Natural killer cell treated with Interleukin-12 subunit alpha and Interleukin-12 subunit beta and Interleukin-15 and Interleukin-18, amount 100 ng/mL, for 72 hours (primary cell): ENCODE results near the gene BCO1. TPM values are rescaled to one million over a fixed set of nuclear protein-coding genes. Genes with fewer than 3 reads are reported as not detected.

Experiments
- ATAC-seq, 2 donors: fragments of 150-1000 bp; cut with Tn5 transposase in 1 of 2; sonication (Bioruptor Pico), chemical (Tn5 transposase) in 1 of 2; 2 replicates each; pipeline ENCODE4 v1.10.0; 2021
- DNase-seq: peaks from one replicate; pipeline ENCODE4 v3.0.0; 2022; ENCODE audit warnings: low spot score
- H3K27ac Mint-ChIP-seq, 2 donors: 1 replicate in 1 of 2; 2 replicates in 1 of 2; pipeline ENCODE4 v1.8.0; 2022; ENCODE audit warnings: mixed read lengths in 2 of 2, mild to moderate bottlenecking in 1 of 2, moderate library complexity in 1 of 2
- H3K27me3 Mint-ChIP-seq, 2 donors: 1 replicate in 1 of 2; 2 replicates in 1 of 2; pipeline ENCODE4 v1.8.0; 2022; ENCODE audit warnings: mixed read lengths in 2 of 2
- H3K36me3 Mint-ChIP-seq: one replicate; pipeline ENCODE4 v1.8.0; 2022; ENCODE audit warnings: mixed read lengths
- H3K4me1 Mint-ChIP-seq, 2 donors: 1 replicate in 1 of 2; 2 replicates in 1 of 2; pipeline ENCODE4 v1.8.0; 2022; ENCODE audit warnings: low read depth in 2 of 2, mixed read lengths in 2 of 2, mild to moderate bottlenecking in 1 of 2
- H3K4me3 Mint-ChIP-seq: one replicate; pipeline ENCODE4 v1.8.0; 2022; ENCODE audit warnings: mixed read lengths
- H3K9me3 Mint-ChIP-seq: 2 replicates; pipeline ENCODE4 v1.8.0; 2022; ENCODE audit warnings: mixed read lengths
- total RNA-seq, 2 donors: library from RNA; stranded (reverse); gene quantifications; one replicate each; pipeline ENCODE4 v1.2.3, GENCODE V29; 2022

BCO1 gene
- total RNA-seq, 2 donors from 2014 or later: not detected

DNA sequence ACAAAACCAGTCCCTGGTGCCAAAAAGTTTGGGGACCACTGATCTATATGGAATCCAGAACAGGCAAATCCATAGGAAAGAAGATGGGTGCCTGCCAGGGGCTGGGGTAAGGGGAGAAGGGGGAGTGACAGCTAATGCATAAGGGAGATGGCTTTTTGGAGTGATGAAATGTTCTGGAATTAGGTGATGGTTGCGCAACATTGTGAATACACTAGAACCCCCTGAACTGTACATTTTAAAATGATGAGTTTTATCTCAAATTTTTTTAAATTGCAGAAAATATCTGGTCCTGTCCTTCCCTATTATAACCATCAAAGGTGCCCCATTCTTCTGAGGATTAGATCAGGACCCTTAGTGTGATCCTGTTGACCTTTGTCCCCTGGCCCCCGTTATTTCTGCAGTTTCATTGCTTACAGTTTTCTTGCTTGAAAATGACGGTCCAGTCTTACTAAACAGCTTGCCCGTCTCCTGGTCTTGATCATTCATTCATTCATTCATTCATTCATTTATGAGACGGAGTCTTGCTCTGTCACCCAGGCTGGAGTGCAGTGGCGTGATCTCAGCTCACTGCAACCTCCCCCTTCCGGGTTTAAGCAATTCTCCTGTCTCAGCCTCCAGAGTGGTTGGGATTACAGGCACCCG lies 4.6 kb downstream of the BCO1 start:
- Mint-ChIP-seq H3K9me3 (no peaks in the 10 kb centered on the region), H3K36me3 (no peaks in the 10 kb centered on the region), H3K4me3 (no peak overlapping the region), H3K27ac (no peak overlapping the region), H3K27me3 (peaks cover 9 to 15% of the 10 kb centered on the region in 2 donors), H3K4me1 (peaks cover 4 to 5% of the 10 kb centered on the region in 2 donors)
- ATAC-seq (no peak), DNase-seq (no peak)

GRCh38 chr16:81243942-81244341 lies 5.5 kb downstream of the BCO1 start:
- H3K36me3 Mint-ChIP-seq: no peaks in the 10 kb centered on the region
- ATAC-seq (no peak), DNase-seq (no peak)
- H3K27me3 Mint-ChIP-seq: peaks cover 4 to 8% of the 10 kb centered on the region in 2 donors
- no peaks in the 10 kb centered on the region for H3K9me3 Mint-ChIP-seq
- H3K4me3 Mint-ChIP-seq: no peak overlapping the region
- no peaks in the 10 kb centered on the region for H3K4me1 Mint-ChIP-seq
- no peak overlapping the region for H3K27ac Mint-ChIP-seq

DNA sequence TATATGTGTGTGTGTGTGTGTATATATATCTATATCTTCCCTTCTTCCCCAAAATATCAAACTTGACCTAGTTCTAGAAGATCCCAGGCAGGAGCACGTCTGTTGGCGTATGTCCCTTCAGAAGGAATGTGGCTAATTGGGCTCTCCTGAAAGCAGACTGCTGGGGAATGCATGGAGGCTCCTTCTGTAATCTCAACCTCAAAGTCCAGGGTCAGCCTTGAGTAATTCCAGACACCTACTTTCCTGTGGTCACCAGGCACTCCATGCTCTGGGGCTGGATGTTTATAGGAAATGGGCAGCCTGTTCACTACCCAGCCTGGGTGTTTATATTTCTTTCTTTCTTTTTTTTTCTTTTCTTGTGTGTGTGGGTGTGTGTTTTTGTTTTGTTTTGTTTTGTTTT lies 13.4 kb downstream of the BCO1 start:
- no peak for DNase-seq
- H3K36me3 Mint-ChIP-seq: no peaks in the 10 kb centered on the region
- H3K27me3 Mint-ChIP-seq: no peaks in the 10 kb centered on the region
- H3K4me3 Mint-ChIP-seq: no peak overlapping the region
- no peak for ATAC-seq
- H3K27ac Mint-ChIP-seq: no peak overlapping the region
- H3K4me1 Mint-ChIP-seq: no peaks in the 10 kb centered on the region
- H3K9me3 Mint-ChIP-seq: no peaks in the 10 kb centered on the region

DNA sequence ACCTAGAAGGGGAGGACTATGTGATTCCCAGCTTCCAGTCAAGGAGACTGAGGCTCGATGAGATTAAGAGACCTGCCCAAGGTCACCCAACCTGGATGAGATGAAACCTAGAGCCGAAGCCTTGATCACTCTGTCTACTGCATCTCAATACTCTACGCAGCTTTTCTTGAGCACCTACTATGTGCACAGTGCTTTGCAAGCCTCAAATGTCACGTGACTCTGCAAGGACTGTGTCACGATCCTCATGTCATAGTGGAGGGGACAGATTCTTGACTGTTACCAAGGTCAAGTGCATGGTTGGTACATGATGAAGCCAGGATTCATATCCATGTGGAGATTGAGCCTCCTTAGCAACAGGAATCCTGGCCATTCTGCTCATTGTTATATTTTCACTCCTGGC lies 14.7 kb downstream of the BCO1 start:
- H3K9me3 Mint-ChIP-seq: no peaks in the 10 kb centered on the region

GRCh38 chr16:81254922-81255526 lies 16.5 kb downstream of the BCO1 start:
- peaks cover 0 to 6% of the 10 kb centered on the region in 2 donors for H3K27me3 Mint-ChIP-seq
- H3K36me3 Mint-ChIP-seq: no peaks in the 10 kb centered on the region
- ATAC-seq: no peak
- no peak overlapping the region for H3K27ac Mint-ChIP-seq
- DNase-seq: no peak
- H3K4me3 Mint-ChIP-seq: no peak overlapping the region
- no peaks in the 10 kb centered on the region for H3K4me1 Mint-ChIP-seq
- no peaks in the 10 kb centered on the region for H3K9me3 Mint-ChIP-seq

More for the DNA sequence above, 14.7 kb downstream of the BCO1 start:
- ATAC-seq: no peak
- H3K4me3 Mint-ChIP-seq: no peak overlapping the region
- H3K36me3 Mint-ChIP-seq: no peaks in the 10 kb centered on the region
- no peak for DNase-seq
- no peaks in the 10 kb centered on the region for H3K27me3 Mint-ChIP-seq
- H3K27ac Mint-ChIP-seq: no peak overlapping the region
- no peaks in the 10 kb centered on the region for H3K4me1 Mint-ChIP-seq

GRCh38 chr16:81259916-81260315 lies 21.4 kb downstream of the BCO1 start:
- peaks cover 4 to 8% of the 10 kb centered on the region in 2 donors for H3K27me3 Mint-ChIP-seq
- no peak overlapping the region for H3K4me3 Mint-ChIP-seq
- ATAC-seq (no peak), DNase-seq (no peak)
- no peak overlapping the region for H3K27ac Mint-ChIP-seq
- H3K9me3 Mint-ChIP-seq: no peaks in the 10 kb centered on the region
- no peaks in the 10 kb centered on the region for H3K36me3 Mint-ChIP-seq
- H3K4me1 Mint-ChIP-seq: no peaks in the 10 kb centered on the region

DNA sequence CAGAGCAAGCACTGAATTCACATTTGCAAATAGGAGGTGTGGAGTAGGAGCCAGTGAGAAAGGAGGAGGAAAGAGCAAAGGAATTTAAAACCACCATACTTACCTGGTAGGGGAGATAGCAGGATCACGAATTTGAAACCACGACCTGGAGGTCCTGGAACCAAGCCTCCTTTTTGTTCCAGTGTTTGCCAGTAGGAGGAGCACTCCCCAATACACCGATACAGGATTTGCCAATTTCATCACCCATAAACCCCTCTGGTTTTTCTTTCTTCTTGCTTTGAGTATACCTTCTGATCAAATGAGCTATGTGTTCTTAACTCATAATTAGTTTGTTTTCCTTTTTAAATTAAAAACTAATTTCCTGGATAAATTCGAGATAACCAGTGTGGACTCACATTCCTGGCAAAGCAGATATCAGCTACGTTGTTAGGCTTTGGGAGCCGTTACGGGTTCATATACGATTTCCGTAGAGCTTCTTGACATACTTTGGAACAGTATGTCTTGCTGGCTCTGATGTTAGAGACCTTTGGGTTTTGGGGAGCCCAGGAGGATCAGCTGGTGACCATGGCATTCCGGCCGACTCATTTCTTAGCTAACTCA lies 22.7 kb downstream of the BCO1 start:
- no peak for ATAC-seq
- Mint-ChIP-seq H3K9me3 (no peaks in the 10 kb centered on the region), H3K4me3 (no peak overlapping the region), H3K36me3 (no peaks in the 10 kb centered on the region), H3K4me1 (no peaks in the 10 kb centered on the region), H3K27ac (no peak overlapping the region), H3K27me3 (peaks cover 13 to 16% of the 10 kb centered on the region in 2 donors)
- no peak for DNase-seq

DNA sequence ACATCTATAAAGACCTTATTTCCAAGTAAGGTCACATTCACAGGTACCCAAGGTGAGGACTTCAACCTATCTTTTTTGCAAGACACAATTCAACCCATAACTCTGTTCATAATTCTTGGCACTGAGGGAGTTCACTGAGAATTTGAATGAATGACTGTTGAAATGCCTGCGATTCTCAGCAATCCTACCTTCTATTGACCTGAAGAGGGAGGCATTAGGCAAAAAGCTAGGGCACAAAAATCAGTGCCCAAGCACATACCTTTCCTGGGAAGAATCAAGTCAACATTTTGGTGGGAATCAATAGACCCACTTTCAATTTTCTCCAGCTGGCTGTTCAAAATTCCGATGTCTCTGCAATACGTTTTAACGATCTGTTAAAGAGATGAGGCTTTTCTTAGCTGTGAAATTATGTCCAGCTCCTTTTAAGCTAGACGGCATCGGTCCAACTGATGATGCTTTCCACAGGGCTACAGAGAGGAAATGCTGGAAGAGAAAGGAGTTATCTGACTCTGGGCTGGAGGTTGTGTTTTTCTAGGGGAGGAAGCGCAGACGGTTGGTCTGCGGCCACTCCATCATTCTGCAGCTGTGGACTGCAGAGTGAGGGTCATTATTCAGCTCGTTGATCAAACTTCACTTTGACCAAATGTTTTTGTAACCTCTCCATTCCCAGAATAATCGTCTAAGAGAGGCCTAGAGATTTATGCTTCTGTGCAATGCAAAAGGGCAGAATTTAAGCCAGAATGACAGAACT lies 25.2 kb downstream of the BCO1 start:
- DNase-seq (no peak), ATAC-seq (no peak)
- Mint-ChIP-seq H3K9me3 (no peaks in the 10 kb centered on the region), H3K27me3 (peaks cover 10 to 16% of the 10 kb centered on the region in 2 donors), H3K36me3 (no peaks in the 10 kb centered on the region), H3K4me3 (no peak overlapping the region), H3K27ac (no peak overlapping the region), H3K4me1 (no peaks in the 10 kb centered on the region)

GRCh38 chr16:81264386-81264785 lies 25.9 kb downstream of the BCO1 start:
- Mint-ChIP-seq H3K4me3 (no peak overlapping the region), H3K4me1 (no peaks in the 10 kb centered on the region), H3K27ac (no peak overlapping the region), H3K27me3 (peaks cover 9 to 16% of the 10 kb centered on the region in 2 donors), H3K36me3 (no peaks in the 10 kb centered on the region), H3K9me3 (no peaks in the 10 kb centered on the region)
- DNase-seq (no peak), ATAC-seq (no peak)

DNA sequence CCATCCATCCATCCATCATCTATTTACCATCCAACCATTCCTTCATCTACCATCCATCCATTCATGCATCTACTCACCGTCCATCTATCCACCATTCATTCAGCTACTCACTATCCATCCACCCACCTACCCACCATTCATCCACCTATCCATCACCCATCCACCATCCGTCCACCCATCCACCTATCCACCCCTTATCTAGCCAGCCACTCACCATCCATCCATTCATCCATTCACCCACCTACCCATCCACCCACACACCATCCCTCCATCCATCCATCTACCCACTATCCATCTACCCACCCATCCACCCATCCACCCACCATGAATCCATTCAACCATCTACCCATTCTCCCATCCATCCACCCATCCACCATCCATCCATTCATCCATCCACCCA lies 26.6 kb downstream of the BCO1 start:
- DNase-seq: no peak
- Mint-ChIP-seq H3K4me3 (no peak overlapping the region), H3K27me3 (peaks cover 6 to 16% of the 10 kb centered on the region in 2 donors), H3K36me3 (no peaks in the 10 kb centered on the region), H3K27ac (no peak overlapping the region), H3K9me3 (no peaks in the 10 kb centered on the region), H3K4me1 (no peaks in the 10 kb centered on the region)
- no peak for ATAC-seq

- DNase-seq: no peak
- Mint-ChIP-seq H3K4me3 (no peak overlapping the region), H3K27ac (no peak overlapping the region), H3K27me3 (peaks cover 4 to 16% of the 10 kb centered on the region in 2 donors), H3K9me3 (no peaks in the 10 kb centered on the region), H3K36me3 (no peaks in the 10 kb centered on the region), H3K4me1 (no peaks in the 10 kb centered on the region)
- no peak for ATAC-seq
These were observed 27.4 kb downstream of the BCO1 start for GRCh38 chr16:81265658-81266451.

GRCh38 chr16:81266680-81267095 lies 28.2 kb downstream of the BCO1 start:
- H3K4me3 Mint-ChIP-seq: no peak overlapping the region
- peaks cover 4 to 22% of the 10 kb centered on the region in 2 donors for H3K27me3 Mint-ChIP-seq
- H3K36me3 Mint-ChIP-seq: no peaks in the 10 kb centered on the region
- no peaks in the 10 kb centered on the region for H3K4me1 Mint-ChIP-seq
- H3K27ac Mint-ChIP-seq: no peak overlapping the region
- no peaks in the 10 kb centered on the region for H3K9me3 Mint-ChIP-seq
- ATAC-seq (no peak), DNase-seq (no peak)

GRCh38 chr16:81268509-81268908 lies 30.0 kb downstream of the BCO1 start:
- H3K4me3 Mint-ChIP-seq: no peak overlapping the region
- H3K4me1 Mint-ChIP-seq: no peaks in the 10 kb centered on the region
- no peak for DNase-seq
- no peak for ATAC-seq
- no peaks in the 10 kb centered on the region for H3K9me3 Mint-ChIP-seq
- H3K27ac Mint-ChIP-seq: no peak overlapping the region
- H3K36me3 Mint-ChIP-seq: no peaks in the 10 kb centered on the region
- peaks cover 4 to 23% of the 10 kb centered on the region in 2 donors for H3K27me3 Mint-ChIP-seq
